ENCODE data around the gene ESR1. TPM values are rescaled to one million over a fixed set of nuclear protein-coding genes. Genes with fewer than 3 reads are reported as not detected.

The ESR1 gene
- total RNA-seq, 1 donor from 2014 or later, result not detected

GRCh38 chr6:152055517-152055916 lies 248.0 kb downstream of the ESR1 start:
- H3K4me1 Mint-ChIP-seq (ENCODE audit: low read depth), result no peaks in the 10 kb centered on the region
- H3K9me3 Mint-ChIP-seq (ENCODE audit: low read depth), result peaks cover 2% of the 10 kb centered on the region
- no peaks in the 10 kb centered on the region for H3K36me3 Mint-ChIP-seq (ENCODE audit: insufficient read depth)
- TF ChIP-seq, protein P1, sequence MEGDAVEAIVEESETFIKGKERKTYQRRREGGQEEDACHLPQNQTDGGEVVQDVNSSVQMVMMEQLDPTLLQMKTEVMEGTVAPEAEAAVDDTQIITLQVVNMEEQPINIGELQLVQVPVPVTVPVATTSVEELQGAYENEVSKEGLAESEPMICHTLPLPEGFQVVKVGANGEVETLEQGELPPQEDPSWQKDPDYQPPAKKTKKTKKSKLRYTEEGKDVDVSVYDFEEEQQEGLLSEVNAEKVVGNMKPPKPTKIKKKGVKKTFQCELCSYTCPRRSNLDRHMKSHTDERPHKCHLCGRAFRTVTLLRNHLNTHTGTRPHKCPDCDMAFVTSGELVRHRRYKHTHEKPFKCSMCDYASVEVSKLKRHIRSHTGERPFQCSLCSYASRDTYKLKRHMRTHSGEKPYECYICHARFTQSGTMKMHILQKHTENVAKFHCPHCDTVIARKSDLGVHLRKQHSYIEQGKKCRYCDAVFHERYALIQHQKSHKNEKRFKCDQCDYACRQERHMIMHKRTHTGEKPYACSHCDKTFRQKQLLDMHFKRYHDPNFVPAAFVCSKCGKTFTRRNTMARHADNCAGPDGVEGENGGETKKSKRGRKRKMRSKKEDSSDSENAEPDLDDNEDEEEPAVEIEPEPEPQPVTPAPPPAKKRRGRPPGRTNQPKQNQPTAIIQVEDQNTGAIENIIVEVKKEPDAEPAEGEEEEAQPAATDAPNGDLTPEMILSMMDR (IDR thresholded peaks at IDR 0.05; ENCODE audit: unreplicated experiment), result no peak
- no peak overlapping the region for H3K27ac Mint-ChIP-seq
- H3K27me3 Mint-ChIP-seq, result no peaks in the 10 kb centered on the region
- no peak overlapping the region for H3K4me3 Mint-ChIP-seq (ENCODE audit: low read depth)
- DNase-seq (ENCODE audit: low spot score, unreplicated experiment), result no peak

DNA sequence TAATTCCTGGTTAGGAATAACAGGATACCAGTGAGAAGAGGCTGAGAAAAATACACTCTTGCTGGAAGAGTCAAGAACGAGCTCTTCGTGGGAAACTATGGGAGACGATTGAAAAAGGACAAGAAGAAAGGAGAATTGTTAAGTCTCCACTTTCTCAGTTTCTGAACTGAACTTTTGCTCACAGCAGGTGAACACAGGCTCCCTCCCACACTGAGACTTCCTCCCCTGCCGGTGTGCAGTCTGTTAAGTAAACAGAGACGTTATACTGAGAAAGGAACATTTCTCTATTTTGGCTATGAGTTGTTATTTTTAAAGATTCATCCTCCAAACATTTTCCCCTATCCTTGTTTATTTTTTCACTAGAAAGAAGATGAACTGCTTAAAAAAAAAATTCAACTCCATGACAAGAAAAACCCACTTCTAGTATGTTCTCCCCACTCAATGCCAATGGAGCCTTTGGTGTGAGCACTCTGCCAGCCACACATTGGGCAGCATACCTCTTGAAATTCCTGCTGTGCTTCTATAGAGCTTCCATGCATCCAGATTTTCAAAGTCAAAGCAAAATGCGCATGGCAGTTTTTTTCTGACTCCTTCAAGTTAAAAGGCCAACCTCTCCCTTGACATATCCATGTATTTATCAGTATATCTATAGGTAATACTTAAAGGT lies 250.5 kb downstream of the ESR1 start:
- Mint-ChIP-seq H3K27ac (no peak overlapping the region), H3K9me3 (ENCODE audit: low read depth) (peaks cover 2% of the 10 kb centered on the region), H3K4me1 (ENCODE audit: low read depth) (no peaks in the 10 kb centered on the region), H3K4me3 (ENCODE audit: low read depth) (no peak overlapping the region), H3K36me3 (ENCODE audit: insufficient read depth) (no peaks in the 10 kb centered on the region), H3K27me3 (no peaks in the 10 kb centered on the region)
- TF ChIP-seq, protein P1 (IDR thresholded peaks at IDR 0.05; ENCODE audit: unreplicated experiment), result no peak
- no peak for DNase-seq (ENCODE audit: low spot score, unreplicated experiment)

- no peaks in the 10 kb centered on the region for H3K4me1 Mint-ChIP-seq (ENCODE audit: low read depth)
- no peaks in the 10 kb centered on the region for H3K27me3 Mint-ChIP-seq
- no peak for DNase-seq (ENCODE audit: low spot score, unreplicated experiment)
- H3K4me3 Mint-ChIP-seq (ENCODE audit: low read depth), result no peak overlapping the region
- H3K9me3 Mint-ChIP-seq (ENCODE audit: low read depth), result peaks cover 2% of the 10 kb centered on the region
- TF ChIP-seq, protein P1 (IDR thresholded peaks at IDR 0.05; ENCODE audit: unreplicated experiment), result no peak
- H3K36me3 Mint-ChIP-seq (ENCODE audit: insufficient read depth), result no peaks in the 10 kb centered on the region
- H3K27ac Mint-ChIP-seq, result no peak overlapping the region
Observed at GRCh38 chr6:152059909-152060308, 252.4 kb downstream of the ESR1 start.

GRCh38 chr6:152062476-152062875 lies 255.0 kb downstream of the ESR1 start:
- DNase-seq (ENCODE audit: low spot score, unreplicated experiment), result no peak
- H3K4me3 Mint-ChIP-seq (ENCODE audit: low read depth), result no peak overlapping the region
- no peak overlapping the region for H3K27ac Mint-ChIP-seq
- TF ChIP-seq, protein P1 (IDR thresholded peaks at IDR 0.05; ENCODE audit: unreplicated experiment), result no peak
- H3K27me3 Mint-ChIP-seq, result no peaks in the 10 kb centered on the region
- H3K4me1 Mint-ChIP-seq (ENCODE audit: low read depth), result no peaks in the 10 kb centered on the region
- no peaks in the 10 kb centered on the region for H3K36me3 Mint-ChIP-seq (ENCODE audit: insufficient read depth)
- H3K9me3 Mint-ChIP-seq (ENCODE audit: low read depth), result no peaks in the 10 kb centered on the region

- TF ChIP-seq, protein P1 (IDR thresholded peaks at IDR 0.05; ENCODE audit: unreplicated experiment), result no peak
- no peaks in the 10 kb centered on the region for H3K36me3 Mint-ChIP-seq (ENCODE audit: insufficient read depth)
- no peaks in the 10 kb centered on the region for H3K9me3 Mint-ChIP-seq (ENCODE audit: low read depth)
- no peak overlapping the region for H3K4me3 Mint-ChIP-seq (ENCODE audit: low read depth)
- H3K27me3 Mint-ChIP-seq, result no peaks in the 10 kb centered on the region
- H3K27ac Mint-ChIP-seq, result no peak overlapping the region
- H3K4me1 Mint-ChIP-seq (ENCODE audit: low read depth), result no peaks in the 10 kb centered on the region
- DNase-seq (ENCODE audit: low spot score, unreplicated experiment), result no peak
Observed at GRCh38 chr6:152063170-152063921, 255.9 kb downstream of the ESR1 start.
